Measurements from ENCODE around the gene CROCC.

Gene CROCC

DNA sequence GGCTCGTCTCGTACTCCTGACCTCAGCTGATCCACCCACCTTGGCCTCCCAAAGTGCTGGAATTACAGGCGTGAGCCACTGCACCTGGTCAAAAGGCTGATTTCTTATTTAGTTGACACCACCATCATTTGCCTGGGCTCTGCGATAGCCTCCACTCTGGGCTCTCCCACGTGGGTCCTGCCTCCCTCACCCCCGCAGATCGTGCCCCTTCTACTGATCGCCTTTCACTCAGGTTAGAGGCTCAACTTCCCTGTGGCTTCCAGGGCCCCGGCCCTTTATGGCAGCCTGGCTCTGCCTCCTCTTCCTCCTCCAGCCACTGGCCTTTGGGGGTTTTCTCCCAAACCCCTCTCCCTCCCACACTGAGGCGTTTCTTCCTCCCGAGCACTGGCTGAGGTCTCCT lies 61.2 kb downstream of the CROCC start:
- Histone ChIP-seq H3K36me3 (no peaks in the 10 kb centered on the region), H3K4me1 (peaks cover 6% of the 10 kb centered on the region), H3K9me3 (no peaks in the 10 kb centered on the region), H3K4me3 (ENCODE audit: low read depth, low read length) (no peak overlapping the region), H3K27me3 (no peaks in the 10 kb centered on the region)
- TF ChIP-seq, protein P1, sequence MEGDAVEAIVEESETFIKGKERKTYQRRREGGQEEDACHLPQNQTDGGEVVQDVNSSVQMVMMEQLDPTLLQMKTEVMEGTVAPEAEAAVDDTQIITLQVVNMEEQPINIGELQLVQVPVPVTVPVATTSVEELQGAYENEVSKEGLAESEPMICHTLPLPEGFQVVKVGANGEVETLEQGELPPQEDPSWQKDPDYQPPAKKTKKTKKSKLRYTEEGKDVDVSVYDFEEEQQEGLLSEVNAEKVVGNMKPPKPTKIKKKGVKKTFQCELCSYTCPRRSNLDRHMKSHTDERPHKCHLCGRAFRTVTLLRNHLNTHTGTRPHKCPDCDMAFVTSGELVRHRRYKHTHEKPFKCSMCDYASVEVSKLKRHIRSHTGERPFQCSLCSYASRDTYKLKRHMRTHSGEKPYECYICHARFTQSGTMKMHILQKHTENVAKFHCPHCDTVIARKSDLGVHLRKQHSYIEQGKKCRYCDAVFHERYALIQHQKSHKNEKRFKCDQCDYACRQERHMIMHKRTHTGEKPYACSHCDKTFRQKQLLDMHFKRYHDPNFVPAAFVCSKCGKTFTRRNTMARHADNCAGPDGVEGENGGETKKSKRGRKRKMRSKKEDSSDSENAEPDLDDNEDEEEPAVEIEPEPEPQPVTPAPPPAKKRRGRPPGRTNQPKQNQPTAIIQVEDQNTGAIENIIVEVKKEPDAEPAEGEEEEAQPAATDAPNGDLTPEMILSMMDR (IDR thresholded peaks at IDR 0.05; ENCODE audit: low read depth, low read length): no peak
- DNase-seq: no peak

DNA sequence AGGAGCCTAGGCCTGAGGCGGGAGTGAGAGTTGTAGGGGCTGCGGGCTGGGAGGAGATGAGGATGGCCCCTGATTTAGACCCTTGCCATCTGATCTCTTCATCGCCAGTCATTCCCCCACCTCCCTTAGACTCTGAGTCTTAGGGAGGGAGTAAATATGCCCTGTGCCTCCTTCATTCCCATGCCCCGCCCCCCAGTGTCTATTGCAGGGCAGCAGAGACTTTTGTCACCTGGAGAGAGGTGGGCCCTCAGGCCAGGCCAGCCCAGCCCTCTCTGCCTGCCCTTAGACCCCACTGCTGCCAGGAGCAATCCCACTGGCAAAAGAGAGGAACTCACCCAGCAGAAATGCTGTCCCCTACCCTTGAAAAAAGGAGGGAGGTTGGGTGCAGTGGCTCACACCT lies 61.9 kb downstream of the CROCC start:
- Histone ChIP-seq H3K36me3 (no peaks in the 10 kb centered on the region), H3K4me1 (peaks cover 4% of the 10 kb centered on the region), H3K27me3 (no peaks in the 10 kb centered on the region), H3K9me3 (no peaks in the 10 kb centered on the region), H3K4me3 (ENCODE audit: low read depth, low read length) (no peak overlapping the region)
- DNase-seq: no peak
- TF ChIP-seq, protein P1 (IDR thresholded peaks at IDR 0.05; ENCODE audit: low read depth, low read length): no peak

DNA sequence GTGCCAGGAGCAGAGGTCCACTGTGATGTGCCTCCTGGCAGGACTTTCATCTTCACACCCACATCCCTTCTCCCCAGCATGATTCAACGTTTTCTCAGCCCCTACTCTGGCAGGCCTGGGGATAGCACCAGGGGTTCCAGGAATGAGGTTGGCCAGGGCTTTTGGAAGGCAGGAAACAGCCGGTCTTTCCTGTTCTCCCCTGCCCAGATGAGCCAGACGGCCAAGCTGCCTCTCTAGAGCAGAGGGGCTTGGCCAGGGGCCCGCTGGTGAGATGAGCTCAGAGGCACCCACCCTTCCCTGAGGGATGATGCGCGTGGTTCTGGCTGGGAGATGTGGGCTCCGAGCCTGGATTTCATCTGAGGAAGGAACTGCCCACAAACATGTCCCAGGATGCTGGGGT lies 63.0 kb downstream of the CROCC start:
- H3K4me3 ChIP-seq (ENCODE audit: low read depth, low read length): no peak overlapping the region
- no peaks in the 10 kb centered on the region for H3K4me1 ChIP-seq
- DNase-seq: peak; percentile 30
- H3K9me3 ChIP-seq: no peaks in the 10 kb centered on the region
- TF ChIP-seq, protein P1 (IDR thresholded peaks at IDR 0.05; ENCODE audit: low read depth, low read length): no peak
- H3K36me3 ChIP-seq: no peaks in the 10 kb centered on the region
- no peaks in the 10 kb centered on the region for H3K27me3 ChIP-seq

DNA sequence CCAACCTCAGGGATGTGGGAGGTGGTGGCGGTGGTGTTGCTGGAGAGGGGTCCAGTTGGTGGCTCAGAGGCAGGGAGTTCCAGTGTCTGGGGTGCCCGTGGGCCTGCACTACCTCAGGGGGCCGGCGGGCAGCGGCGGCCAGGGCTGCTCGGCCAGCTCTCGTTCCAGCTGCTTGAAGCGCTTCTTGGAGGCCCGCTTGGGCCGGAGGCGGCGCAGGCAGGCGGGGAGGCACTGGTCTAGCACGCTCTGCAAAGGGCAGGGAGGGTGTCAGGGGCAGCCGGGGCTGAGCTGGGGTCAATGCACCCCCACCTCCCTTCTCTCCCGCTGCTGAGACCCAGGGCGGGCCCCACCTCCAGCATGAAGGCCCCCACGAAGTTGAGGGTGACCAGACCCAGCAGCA lies 64.4 kb downstream of the CROCC start:
- TF ChIP-seq, protein P1 (IDR thresholded peaks at IDR 0.05; ENCODE audit: low read depth, low read length): no peak

GRCh38 chr1:16986560-16986959 lies 64.8 kb downstream of the CROCC start:
- no peaks in the 10 kb centered on the region for H3K36me3 ChIP-seq
- DNase-seq: no peak
- H3K9me3 ChIP-seq: no peaks in the 10 kb centered on the region
- TF ChIP-seq, protein P1 (IDR thresholded peaks at IDR 0.05; ENCODE audit: low read depth, low read length): no peak
- no peak overlapping the region for H3K4me3 ChIP-seq (ENCODE audit: low read depth, low read length)
- no peaks in the 10 kb centered on the region for H3K4me1 ChIP-seq
- H3K27me3 ChIP-seq: no peaks in the 10 kb centered on the region

More for the DNA sequence above, 64.4 kb downstream of the CROCC start:
- no peak overlapping the region for H3K4me3 ChIP-seq (ENCODE audit: low read depth, low read length)
- no peaks in the 10 kb centered on the region for H3K27me3 ChIP-seq
- no peak for DNase-seq
- H3K4me1 ChIP-seq: no peaks in the 10 kb centered on the region
- H3K36me3 ChIP-seq: no peaks in the 10 kb centered on the region
- H3K9me3 ChIP-seq: no peaks in the 10 kb centered on the region

DNA sequence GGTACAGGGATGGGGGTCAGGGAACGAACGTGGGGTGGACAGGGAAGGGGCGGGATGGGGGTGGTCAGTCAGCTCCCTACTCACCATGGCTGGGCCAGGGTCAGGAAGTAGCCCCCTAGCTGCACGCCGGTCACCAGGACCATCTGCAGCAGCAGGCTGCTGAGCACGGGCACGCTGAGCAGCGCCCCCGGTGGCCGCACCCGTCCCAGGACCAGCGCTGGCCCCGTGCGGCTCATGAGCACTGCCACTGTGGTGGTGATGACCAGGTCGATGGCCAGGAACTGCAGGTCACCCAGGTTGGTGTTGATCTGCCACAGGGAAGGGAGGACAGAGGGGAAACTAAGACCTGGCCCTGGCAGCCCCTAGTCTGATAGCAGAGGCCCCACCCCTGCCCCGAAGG lies 65.2 kb downstream of the CROCC start:
- Histone ChIP-seq H3K4me3 (ENCODE audit: low read depth, low read length) (no peak overlapping the region), H3K9me3 (no peaks in the 10 kb centered on the region), H3K27me3 (no peaks in the 10 kb centered on the region), H3K36me3 (no peaks in the 10 kb centered on the region), H3K4me1 (no peaks in the 10 kb centered on the region)
- TF ChIP-seq, protein P1 (IDR thresholded peaks at IDR 0.05; ENCODE audit: low read depth, low read length): peak; percentile 21; the same call in 1 of the 2 replicates
- DNase-seq: no peak
